GM13976 (cell line): ENCODE measurements around the gene COL6A3.

ENCODE experiments used
- DNase-seq: peaks from one replicate; pipeline ENCODE4 v3.0.0; 2012; ENCODE audit warnings: low spot score
- CTCF ChIP-seq: IDR thresholded peaks from 2 replicates; pipeline ENCODE4 v1.5.1; 2012; ENCODE audit warnings: borderline replicate concordance, mild to moderate bottlenecking; ENCODE audit not compliant: insufficient read depth; ENCODE audit errors: extremely low read depth, missing control alignments, control extremely low read depth
- in situ Hi-C: fragments of 300-500 bp; cut with MboI; formaldehyde crosslinking; loops from one replicate; pipeline ENCODE4 v1.12.0; 2022; ENCODE audit warnings: low sequenced_read_pairs, mixed read lengths, inconsistent platforms; ENCODE audit not compliant: unreplicated experiment

COL6A3 gene

GRCh38 chr2:237379636-237380035 lies 34.3 kb downstream of the COL6A3 start:
- no peak for DNase-seq
- TF ChIP-seq CTCF, result no peak
- in situ Hi-C loops, result no loop called here

GRCh38 chr2:237378650-237379049 lies 35.3 kb downstream of the COL6A3 start:
- in situ Hi-C loops, result no loop called here
- TF ChIP-seq CTCF, result no peak

GRCh38 chr2:237374284-237375060 lies 39.5 kb downstream of the COL6A3 start:
- in situ Hi-C loops, result no loop called here
- no peak for TF ChIP-seq CTCF
- DNase-seq, result no peak

More at GRCh38 chr2:237378650-237379049, 35.3 kb downstream of the COL6A3 start:
- DNase-seq, result no peak

GRCh38 chr2:237371856-237372255 lies 42.1 kb downstream of the COL6A3 start:
- in situ Hi-C loops, result no loop called here
- DNase-seq, result no peak
- TF ChIP-seq CTCF, result no peak

GRCh38 chr2:237365671-237366070 lies 48.3 kb downstream of the COL6A3 start:
- in situ Hi-C loops, result no loop called here
- no peak for DNase-seq
- no peak for TF ChIP-seq CTCF

GRCh38 chr2:237364655-237365054 lies 49.3 kb downstream of the COL6A3 start:
- in situ Hi-C loops, result no loop called here
- no peak for DNase-seq
- no peak for TF ChIP-seq CTCF
